Stimulated activated CD8-positive, alpha-beta memory T cell treated with anti-CD3 and anti-CD28 coated beads, Interleukin-7, amount 100 ng/mL, for 48 hours (primary cell): Measurements from ENCODE around the gene BEST3.

Source experiments
- DNase-seq, 2 donors: peaks; one replicate each; pipeline ENCODE4 v3.0.0-alpha.2; 2020; ENCODE audit warnings: low read depth in 1 of 2; ENCODE audit errors: extremely low read depth in 1 of 2

BEST3 gene

DNA sequence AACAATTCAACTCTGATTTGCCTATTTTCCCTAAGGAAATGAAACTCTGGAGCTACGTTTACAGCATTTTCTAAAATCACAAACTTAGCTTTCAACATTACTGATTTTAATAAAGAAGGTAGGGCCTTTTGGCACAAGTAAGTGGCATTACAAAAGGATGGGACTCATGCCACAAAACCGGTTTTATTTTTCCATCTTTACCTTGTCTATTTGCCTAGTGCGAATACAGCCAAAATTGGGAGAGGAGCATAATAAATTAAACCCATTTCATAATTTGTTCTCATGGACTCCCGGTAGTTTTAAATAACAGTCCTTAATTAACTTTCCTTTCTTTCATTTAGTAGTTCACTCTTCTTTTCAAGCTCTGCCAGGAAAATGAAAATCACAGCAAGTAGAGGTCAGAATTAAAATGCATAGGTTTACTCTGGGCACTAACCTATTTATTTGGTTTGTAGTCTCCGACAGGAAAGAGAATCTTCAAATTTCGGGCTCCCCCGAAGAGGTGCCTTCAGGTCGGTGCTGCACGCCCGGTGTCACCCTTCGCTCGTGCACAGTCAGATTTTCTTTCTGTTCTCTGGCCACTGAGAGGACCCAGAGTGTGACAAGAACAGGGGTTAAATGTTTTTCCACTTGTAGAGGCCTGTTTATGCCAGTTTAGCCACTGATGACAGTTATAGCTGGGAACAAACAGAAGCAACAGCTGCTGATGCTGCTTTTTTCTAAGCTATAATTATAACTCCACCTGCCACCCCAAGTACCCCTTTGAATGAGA lies at the start of gene BEST3:
Gene BEST3, minus strand, starts transcription at position 535 of the 772 bp plus-strand sequence. CDS start 1,505 bp downstream, outside the sequence.
- no peak for DNase-seq

DNA sequence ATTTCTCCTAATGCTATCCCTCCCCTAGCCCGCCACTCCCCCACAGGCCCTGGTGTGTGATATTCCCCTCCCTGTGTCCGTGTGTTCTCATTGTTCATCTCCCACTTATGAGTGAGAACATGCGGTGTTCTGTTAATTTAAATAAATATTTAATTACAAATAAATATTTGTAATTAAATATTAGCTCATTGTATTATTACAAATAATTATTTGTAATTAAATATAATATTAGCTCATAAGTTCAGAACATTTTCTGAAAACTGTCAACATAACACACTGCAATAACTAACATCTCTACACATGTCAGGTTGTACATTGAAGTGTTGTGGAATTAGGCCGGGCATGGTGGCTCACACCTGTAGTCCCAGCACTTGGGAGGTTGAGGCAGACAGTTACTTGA lies 45.0 kb upstream of the BEST3 start:
- no peak for DNase-seq

DNA sequence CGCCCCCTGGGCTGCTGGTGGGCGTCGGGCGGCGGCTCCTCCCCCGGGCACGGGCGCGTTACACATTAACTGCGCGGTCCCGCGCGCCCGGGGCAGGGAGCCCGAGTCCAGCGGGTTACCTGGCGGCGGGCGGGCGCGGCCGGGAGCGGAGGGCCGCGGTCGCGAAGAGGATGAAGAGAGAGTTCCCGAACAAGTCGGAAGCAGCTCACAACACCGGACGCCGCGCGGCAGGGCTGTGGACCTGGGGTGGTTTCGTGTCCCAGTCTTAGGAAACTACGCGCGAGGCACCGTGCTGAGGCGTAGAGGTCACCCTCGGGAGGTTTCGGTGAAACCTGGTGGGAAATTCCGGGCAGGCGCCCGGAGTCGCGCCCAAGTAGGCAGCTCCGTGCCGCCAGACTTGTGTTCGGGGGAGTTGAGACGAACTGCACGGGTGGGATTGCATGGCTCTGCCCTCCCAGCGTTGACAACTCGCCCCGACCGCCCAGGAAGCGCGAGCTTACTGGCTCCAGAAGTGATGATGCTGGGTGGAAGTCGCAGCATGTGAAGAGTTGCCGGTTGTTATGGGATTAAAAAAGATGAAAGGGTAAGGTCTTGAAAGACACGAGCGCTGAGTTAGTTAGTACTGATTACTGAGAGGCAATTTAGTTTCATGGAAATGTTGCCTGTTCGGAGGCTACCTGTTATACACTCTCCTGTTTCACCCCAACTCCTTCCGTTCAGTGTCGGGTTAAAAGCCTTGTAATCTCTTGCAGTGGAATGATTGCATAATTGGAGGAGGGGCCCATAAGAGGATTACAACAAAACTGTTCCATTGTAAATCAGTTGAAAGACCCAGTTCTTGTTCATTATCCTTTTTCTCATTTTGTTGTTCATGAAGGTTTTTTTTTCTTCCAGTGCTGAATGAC lies 40.4 kb upstream of the BEST3 start:
- peak; percentile 24 to 36 for DNase-seq

DNA sequence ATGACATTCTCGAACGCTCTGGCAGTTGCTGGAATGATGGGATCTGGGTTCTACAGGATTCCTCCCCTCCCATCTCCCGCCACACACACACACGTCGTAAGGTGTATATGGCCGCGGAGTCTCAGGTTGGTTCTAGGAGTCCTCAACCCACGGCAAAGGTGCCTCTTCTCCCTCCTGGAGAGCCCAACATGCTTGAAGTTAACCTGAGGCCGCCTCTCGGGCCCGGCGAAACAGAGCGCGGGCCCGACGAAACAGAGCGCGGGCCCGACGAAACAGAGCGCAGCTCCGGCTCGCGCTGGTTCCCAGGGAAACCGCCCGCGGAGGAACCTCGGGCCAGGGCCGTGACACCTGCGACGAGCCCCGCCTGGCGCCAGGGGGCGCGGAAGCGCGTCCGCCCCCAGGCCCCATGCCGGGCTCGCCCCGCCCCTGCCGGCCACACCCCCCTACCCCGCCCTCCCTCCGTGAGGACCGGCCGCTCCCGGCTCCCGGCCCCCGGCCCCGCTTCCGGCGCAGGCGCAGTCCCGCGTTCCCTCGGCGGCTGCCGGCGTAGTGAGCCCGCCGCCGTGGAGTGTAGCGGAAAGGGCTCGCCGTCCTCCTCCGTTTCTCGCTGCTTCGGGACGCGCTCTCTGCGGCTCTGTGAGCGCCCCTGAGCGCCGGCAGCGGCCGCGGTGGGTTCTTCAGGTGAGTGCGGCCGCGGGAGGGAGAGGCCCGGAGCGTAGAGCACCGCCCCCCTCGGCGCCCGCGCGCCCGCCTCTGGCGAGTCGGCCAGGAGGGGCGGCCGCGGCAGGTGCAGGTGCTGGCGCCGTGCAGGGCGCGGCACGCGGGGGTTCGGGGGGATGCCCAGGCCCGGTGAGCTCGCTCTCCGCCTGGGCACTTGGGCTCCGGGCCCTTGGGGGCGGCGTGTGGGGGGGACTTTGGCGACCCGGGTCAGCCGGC lies 39.5 kb upstream of the BEST3 start, which contains the start of gene RAB3IP:
Gene RAB3IP, plus strand, starts transcription at position 510 of the 936 bp plus-strand sequence. CDS start 16,549 bp downstream, outside the sequence.
- DNase-seq, result peak; percentile 81 to 86

DNA sequence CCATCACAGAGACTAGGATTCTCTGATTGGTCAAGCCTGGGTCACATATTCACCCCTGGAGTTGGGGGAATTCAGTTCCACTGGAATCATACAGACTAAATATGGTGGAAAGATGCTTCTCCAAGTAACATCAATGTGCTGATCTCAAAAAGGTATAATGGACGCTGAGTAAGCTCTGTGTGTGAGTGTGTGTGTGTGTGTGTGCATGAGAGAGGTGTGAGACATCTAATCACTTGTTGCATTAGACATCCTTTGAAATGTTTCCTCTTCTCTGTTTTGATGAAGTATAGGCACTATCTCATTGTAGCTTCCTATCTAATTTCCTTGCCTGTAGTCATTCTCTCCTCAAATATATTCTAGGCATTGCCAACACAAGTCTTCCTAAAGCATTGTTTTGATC lies 34.5 kb upstream of the BEST3 start:
- no peak for DNase-seq

DNA sequence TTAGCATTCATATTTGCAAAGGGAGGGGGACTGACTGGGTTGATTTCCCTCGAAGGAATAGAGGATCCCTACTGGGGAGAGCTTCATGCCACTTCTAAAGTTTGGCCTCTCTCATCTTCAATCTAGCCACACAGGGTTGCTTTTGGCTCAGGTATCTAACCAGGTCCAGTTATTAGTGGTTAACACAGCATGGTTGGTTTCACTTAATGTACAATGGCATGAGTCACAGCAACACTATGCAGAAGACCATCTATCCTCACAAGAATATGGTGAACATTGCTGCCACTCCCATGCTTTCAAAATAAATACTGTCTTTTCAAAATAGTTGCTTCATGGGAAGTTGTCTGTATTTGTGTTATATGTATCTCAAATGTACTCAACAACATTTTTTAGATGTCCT lies 33.0 kb upstream of the BEST3 start:
- no peak for DNase-seq

DNA sequence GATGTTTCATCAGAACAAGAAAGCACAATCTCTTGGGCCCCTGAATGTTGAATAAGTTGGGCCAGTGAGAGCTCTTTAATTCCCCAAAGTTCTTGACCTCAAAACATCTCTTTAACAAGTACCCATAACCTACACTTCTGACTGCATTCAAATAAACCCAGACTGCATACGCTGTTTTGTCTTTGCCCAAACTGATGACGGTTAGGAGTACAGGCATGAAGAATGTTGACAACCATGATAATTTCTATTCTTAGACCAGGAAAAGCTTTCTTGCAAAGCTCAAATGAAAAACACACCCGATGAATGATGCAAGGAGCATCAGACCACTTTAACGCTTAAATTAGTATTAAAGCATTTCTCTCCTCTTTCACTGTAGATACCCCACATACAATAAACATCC lies 27.8 kb upstream of the BEST3 start:
- DNase-seq, result no peak

DNA sequence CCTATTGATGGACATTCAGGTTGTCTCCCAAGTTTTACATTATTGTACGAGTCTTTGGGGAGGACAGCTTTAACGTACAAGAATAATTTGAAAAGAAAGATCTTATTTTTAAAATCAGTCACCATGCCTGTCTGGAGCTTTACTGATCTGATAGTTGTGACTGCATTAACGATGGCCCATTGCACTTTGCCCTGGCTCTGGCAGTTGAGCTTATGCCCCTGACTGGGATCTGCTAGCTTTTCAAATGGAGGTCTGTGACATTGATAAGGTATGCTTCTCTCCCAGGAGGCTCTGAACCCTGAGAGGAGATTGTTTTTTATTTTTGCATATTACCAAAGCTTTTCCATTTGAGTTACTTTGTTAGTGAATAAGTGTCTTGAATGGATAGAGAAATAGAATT lies 21.6 kb upstream of the BEST3 start:
- DNase-seq, result no peak

DNA sequence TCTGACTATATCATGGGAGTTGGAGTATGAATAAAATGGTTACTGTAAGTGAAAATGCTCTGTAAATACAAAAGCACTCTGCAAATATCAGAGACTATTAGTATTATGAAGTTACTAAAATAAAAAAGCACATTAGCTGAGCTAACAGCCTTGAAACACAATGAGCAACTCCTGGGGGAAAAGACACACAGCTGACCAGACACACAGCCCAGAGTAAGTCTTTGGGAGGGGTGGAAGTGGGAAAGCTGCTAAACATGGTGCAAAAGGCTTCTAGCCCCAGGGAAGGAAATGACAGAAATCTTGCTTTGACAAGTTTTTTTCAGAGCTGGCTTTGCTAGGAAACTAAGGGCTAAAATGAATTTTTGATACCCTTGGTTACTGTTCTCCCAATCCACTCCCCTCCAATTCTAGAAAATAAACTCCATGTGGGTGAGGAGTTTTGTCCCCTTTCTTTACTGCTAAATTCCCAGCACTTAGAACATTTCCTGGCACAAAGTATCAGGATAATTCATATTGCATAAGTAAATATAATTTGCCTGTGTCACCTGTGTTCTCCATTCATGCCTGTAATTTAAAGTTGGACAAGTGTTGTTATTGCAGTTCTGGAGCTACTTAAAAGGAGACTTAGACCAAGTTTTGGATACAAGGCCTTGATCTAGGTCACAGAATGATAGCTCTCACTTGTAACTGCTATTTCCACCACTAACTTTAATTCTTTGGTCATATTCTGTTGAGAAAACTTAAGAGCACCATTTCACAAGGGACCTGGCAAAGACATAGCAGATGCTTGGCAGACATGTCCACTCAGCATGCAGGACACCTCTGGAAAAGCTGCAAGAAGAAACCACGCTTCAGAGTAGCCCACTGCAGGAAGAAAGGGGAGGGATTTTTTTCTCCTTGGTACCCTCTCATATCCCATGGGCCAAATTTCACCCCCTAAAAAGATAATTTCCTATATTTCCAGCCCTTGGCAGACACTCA lies 20.5 kb upstream of the BEST3 start:
- DNase-seq, result no peak

DNA sequence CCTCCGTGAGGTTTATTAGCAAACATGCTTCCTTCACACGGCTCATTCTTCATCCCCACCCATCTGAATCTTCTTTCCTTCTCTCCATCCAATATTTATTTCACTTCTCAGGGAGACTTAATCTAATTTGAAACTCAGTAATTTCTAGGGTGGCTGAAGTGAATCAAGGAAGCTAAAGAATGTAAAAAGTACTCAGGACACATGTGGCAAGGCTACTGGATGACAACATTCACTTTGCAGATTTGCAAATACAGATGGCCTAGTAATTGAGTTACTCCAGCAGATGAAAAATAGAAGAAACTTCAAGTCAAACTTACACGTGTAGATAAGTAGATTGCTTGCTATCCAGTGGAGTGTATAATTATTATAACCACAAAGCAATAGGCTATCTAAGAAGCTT lies 15.4 kb upstream of the BEST3 start:
- DNase-seq, result no peak

DNA sequence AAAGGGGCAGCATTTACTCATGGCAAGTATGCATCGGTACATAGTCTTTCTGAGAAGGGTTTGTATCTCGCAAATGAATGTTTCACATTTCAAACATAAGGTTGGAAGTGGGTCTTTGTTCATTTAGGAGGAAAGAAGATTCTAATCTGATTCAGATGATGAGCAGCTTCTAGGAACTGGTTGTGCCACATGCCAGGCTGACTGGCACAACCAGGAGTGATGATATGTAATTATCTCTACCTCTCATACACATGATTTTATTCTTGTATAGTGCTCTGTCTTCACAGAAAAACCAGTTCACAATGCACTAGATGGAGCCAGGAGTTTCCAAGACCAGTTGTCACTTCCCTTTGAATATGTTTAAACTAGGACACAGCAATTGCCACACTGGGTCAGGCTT lies 13.7 kb upstream of the BEST3 start:
- DNase-seq, result no peak

DNA sequence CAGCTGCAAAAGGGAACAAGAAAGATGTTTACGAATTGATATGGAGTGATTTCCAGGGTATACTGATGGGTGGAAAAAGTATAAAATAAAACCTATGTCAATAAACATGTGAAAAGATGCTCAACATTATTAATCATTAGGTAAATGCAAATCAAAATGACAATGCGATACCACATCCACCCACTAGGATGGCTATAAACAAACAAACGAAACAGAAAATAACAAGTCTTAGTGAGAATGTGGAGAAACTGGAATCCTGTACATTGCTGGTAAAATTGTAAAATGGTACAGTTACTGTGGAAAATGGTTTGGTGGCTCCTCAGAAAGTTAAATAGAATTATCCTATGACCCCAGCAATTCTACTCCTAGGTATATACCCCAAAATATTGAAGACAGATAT lies 9.5 kb upstream of the BEST3 start:
- no peak for DNase-seq

DNA sequence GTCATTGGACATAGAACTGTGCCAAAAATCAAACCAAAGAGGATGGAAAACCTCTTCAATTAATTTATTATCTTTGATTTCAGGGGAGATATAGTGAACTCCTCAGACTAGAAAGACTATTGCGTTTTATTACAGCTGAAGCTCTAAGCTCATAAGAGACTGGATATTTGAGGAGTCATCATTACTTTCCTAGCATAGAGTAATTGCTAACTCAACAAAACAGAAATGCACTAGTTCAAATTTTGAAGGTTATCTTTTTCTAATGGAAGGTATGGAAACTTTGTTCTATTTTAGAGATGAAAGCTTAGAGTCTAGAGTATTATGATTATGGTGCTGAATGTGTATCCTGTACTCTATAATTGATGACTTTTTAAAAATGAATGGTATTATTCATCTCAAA lies 5.3 kb upstream of the BEST3 start:
- no peak for DNase-seq

DNA sequence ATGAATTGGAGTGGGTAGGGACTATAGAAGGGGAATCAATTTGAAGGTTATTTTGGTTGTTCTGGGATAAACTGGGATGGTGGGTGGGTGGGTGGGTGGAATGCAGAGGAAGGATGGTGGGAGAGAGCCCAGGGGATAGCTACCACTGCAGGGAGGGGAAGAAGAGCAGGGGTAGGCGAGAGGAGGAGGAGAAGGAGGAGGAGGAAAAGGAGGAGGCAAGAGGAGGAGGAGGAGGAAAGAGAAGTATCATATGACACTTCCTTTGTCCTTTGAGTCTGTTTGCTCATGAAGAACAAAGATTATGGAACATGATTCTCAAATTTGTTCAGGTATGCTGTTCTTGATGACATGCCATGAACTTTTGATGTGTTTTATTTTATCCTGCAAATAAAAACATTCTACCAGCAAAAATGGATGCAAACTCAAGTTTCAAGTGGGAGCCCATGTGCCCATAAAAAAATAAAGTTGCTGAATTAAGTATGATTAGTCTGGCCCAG lies 4.1 kb upstream of the BEST3 start:
- no peak for DNase-seq

DNA sequence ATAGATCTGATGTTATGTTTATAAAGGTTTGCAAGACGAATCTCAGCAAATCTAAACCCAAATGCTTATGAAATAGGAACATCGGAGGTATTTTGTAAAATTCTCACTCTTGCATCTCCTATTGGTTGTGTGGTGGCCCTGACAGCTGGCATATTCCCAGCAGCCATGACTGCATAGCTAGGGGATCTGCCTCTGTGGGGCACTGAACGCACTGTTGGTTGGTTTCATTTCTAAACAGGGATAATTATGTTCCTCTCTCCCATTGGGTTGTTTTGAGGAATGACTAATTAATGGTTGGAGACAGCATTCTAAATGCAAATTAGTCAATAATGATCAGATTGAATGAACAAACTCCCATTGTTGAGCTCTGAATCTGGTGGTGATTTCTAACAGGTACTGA lies 2.7 kb upstream of the BEST3 start:
- no peak for DNase-seq

DNA sequence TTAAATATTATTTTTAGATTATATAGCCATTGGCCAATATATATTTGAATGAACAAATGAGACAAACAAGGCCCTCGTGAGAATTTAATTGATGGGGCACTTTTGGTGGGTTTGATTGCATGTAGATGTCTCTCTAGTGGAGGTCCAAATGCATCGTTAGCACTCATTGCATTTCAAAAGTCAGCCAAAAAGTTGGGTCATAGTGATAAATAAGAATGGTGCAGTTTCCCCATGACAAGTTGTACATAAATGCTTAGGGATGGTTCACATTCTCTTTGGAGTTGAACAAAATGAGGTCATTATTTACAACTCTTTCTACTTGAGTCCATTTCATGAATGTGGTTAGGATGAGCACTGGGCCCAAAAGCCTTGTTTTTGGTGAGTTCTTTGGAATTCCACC lies 1.0 kb downstream of the BEST3 start:
- no peak for DNase-seq

DNA sequence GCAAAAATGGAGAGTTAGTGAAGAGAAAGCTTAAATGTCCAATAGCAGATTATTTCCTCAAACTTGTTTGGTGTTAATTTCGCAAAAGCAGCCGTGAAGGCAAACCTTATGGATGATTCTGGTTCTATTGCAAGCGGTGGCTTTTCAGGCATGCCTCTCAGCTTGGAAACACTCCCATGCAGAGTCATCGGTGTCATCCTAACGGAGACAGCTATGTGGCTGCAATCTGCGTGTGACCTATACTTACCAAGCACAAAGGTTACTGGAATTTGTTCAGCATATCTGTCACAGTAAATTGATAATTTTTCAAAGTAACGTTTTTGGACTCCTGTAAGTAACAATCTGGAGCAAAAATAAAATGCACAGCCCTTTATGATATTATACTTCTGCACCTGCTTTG lies 5.0 kb downstream of the BEST3 start:
- DNase-seq, result no peak

DNA sequence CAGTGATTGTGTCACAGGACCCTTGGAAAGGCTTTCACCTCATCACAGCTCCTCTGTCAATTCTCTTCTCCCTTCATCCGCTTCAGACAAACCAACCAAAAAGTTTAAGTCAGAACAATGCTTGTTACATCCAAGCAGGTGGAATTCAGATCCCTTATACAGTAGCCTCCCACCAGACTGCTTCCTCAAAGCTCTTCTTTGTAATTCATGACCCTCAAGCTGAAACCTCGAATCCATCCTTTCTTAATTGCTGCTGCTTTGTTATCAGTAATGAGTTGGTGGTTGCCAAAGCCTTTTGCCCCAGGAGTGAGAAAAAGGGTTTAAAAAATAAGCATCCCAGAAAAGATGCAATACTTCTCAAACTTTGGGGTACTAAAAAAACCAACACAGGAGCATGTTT lies 9.5 kb downstream of the BEST3 start:
- no peak for DNase-seq
